ENCODE data around the gene INSYN2A. TPM values are rescaled to one million over a fixed set of nuclear protein-coding genes. Genes with fewer than 3 reads are reported as not detected.

The INSYN2A gene
- total RNA-seq, 1 experiment from 2014 or later, result 0.13 TPM

GRCh38 chr10:127184582-127184981 lies 11.8 kb downstream of the INSYN2A start:
- Mint-ChIP-seq H3K36me3 (peaks cover 2% of the 10 kb centered on the region), H3K4me1 (peaks cover 4% of the 10 kb centered on the region), H3K9me3 (peaks cover 4% of the 10 kb centered on the region), H3K27me3 (ENCODE audit: low read depth) (no peaks in the 10 kb centered on the region), H3K4me3 (no peak overlapping the region), H3K27ac (no peak overlapping the region)
- DNase-seq (ENCODE audit: low spot score) (no peak), ATAC-seq (no peak)
- POLR2A ChIA-PET, result no interaction called here
- TF ChIP-seq ZNF121 (CRISPR knock-in tag; IDR thresholded peaks at IDR 0.05) (no peak), USF2 (CRISPR knock-in tag; IDR thresholded peaks at IDR 0.05) (no peak), ZNF317 (CRISPR knock-in tag; IDR thresholded peaks at IDR 0.05; ENCODE audit: borderline replicate concordance, low read depth) (no peak), E2F5 (CRISPR knock-in tag; IDR thresholded peaks at IDR 0.05) (no peak), ZNF425 (CRISPR knock-in tag; conservative IDR thresholded peaks at IDR 0.05) (no peak), ELF4 (CRISPR knock-in tag; IDR thresholded peaks at IDR 0.05; ENCODE audit: low read depth) (no peak), EMX1 (CRISPR knock-in tag; IDR thresholded peaks at IDR 0.05) (no peak), ZNF396 (CRISPR knock-in tag; IDR thresholded peaks at IDR 0.05; ENCODE audit: borderline replicate concordance) (no peak), CREB1 (CRISPR knock-in tag; IDR thresholded peaks at IDR 0.05) (no peak), USF1 (CRISPR knock-in tag; IDR thresholded peaks at IDR 0.05) (no peak), FOXP4 (CRISPR knock-in tag; IDR thresholded peaks at IDR 0.05) (no peak), MYBL2 (CRISPR knock-in tag; IDR thresholded peaks at IDR 0.05) (no peak), FOXP1 (CRISPR knock-in tag; IDR thresholded peaks at IDR 0.05; ENCODE audit: borderline replicate concordance) (no peak), ZNF263 (CRISPR knock-in tag; IDR thresholded peaks at IDR 0.05; ENCODE audit: low read depth) (no peak)
- CTCF ChIA-PET, result no interaction called here

GRCh38 chr10:127182161-127182560 lies 14.2 kb downstream of the INSYN2A start:
- no peak overlapping the region for H3K27ac Mint-ChIP-seq
- H3K4me3 Mint-ChIP-seq, result no peak overlapping the region
- H3K4me1 Mint-ChIP-seq, result peaks cover under 1% of the 10 kb centered on the region; the same call in 1 of the 2 replicates
- TF ChIP-seq ARID4B (CRISPR knock-in tag; IDR thresholded peaks at IDR 0.05; ENCODE audit: borderline replicate concordance), result no peak
- no peak for TF ChIP-seq NR2C2 (CRISPR knock-in tag; IDR thresholded peaks at IDR 0.05)
- TF ChIP-seq SOX15 (CRISPR knock-in tag; IDR thresholded peaks at IDR 0.05), result no peak
- no peak for TF ChIP-seq TEAD1 (CRISPR knock-in tag; IDR thresholded peaks at IDR 0.05)
- no peak for TF ChIP-seq ZNF416 (CRISPR knock-in tag; IDR thresholded peaks at IDR 0.05)
- no peak for TF ChIP-seq ZNF425 (CRISPR knock-in tag; conservative IDR thresholded peaks at IDR 0.05)
- no peak for TF ChIP-seq PREB (CRISPR knock-in tag; IDR thresholded peaks at IDR 0.05; ENCODE audit: borderline replicate concordance)
- no peaks in the 10 kb centered on the region for H3K27me3 Mint-ChIP-seq (ENCODE audit: low read depth)
- H3K9me3 Mint-ChIP-seq, result peaks cover 4% of the 10 kb centered on the region
- CTCF ChIA-PET, result no interaction called here
- peaks cover 2% of the 10 kb centered on the region for H3K36me3 Mint-ChIP-seq
- POLR2A ChIA-PET, result no interaction called here
- DNase-seq (ENCODE audit: low spot score) (no peak), ATAC-seq (no peak)
